ENCODE results near the gene MLLT3. TPM values are rescaled to one million over a fixed set of nuclear protein-coding genes. Genes with fewer than 3 reads are reported as not detected.

The MLLT3 gene
- total RNA-seq, 1 donor from 2014 or later = 17.5 TPM

DNA sequence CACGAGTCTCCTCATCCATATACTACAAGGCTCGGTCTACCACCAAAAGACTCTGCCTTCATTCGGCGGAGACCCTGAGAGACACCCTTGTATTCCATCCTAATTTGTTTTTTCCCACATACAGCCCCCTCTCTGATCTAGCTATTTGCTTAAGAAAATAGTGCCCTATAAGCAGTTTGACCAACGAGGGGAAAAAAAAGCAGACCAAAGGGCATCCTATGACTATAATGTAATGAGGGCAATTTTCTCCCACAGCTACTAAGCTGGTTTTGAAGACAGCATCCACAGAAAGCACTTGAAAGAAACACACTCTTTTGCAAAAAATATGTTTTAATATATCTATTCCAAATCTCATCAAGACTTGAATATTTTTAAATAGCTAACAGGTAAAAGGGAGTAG, 147.8 kb downstream of the MLLT3 start:
- H3K36me3 ChIP-seq = no peaks in the 10 kb centered on the region
- no peak overlapping the region for H3K4me3 ChIP-seq
- TF ChIP-seq, protein P1, sequence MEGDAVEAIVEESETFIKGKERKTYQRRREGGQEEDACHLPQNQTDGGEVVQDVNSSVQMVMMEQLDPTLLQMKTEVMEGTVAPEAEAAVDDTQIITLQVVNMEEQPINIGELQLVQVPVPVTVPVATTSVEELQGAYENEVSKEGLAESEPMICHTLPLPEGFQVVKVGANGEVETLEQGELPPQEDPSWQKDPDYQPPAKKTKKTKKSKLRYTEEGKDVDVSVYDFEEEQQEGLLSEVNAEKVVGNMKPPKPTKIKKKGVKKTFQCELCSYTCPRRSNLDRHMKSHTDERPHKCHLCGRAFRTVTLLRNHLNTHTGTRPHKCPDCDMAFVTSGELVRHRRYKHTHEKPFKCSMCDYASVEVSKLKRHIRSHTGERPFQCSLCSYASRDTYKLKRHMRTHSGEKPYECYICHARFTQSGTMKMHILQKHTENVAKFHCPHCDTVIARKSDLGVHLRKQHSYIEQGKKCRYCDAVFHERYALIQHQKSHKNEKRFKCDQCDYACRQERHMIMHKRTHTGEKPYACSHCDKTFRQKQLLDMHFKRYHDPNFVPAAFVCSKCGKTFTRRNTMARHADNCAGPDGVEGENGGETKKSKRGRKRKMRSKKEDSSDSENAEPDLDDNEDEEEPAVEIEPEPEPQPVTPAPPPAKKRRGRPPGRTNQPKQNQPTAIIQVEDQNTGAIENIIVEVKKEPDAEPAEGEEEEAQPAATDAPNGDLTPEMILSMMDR (IDR thresholded peaks at IDR 0.05; ENCODE audit: borderline replicate concordance) = no peak
- intact Hi-C loops (cut with micrococcal nuclease) = no loop called here
- H3K4me1 ChIP-seq = peaks cover 64% of the 10 kb centered on the region
- H3K27me3 ChIP-seq (ENCODE audit: low read depth) = no peaks in the 10 kb centered on the region
- no peak overlapping the region for H3K27ac ChIP-seq (replicated peaks)
- H3K9me3 ChIP-seq (replicated peaks) = no peaks in the 10 kb centered on the region
- no peak for DNase-seq

DNA sequence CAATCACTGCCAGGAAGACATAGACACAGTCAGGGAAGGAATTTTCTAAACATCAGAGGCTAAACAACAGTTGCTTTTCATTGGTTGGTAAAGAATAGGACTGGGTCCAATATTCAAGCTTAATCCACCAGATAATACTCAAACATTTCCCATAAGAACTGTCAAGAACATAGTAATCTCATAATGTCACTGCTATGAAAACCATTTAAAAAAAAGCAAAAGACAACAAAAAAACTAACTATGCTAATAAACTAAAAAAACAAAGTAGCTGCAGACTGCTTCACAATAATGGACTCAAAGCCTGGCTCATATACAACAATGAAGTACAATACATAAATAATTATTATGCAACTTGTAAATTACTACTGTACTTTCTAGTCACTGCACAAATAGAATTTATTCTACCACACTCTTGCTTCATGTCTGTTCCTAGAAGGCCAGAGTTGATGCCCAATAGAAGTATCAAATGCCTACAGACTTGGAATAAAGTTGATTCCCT, 148.7 kb downstream of the MLLT3 start:
- H3K4me3 ChIP-seq = peak overlapping the region; percentile 4
- TF ChIP-seq, protein P1 (IDR thresholded peaks at IDR 0.05; ENCODE audit: borderline replicate concordance) = no peak
- no peaks in the 10 kb centered on the region for H3K27me3 ChIP-seq (ENCODE audit: low read depth)
- intact Hi-C loops (cut with micrococcal nuclease) = no loop called here
- H3K36me3 ChIP-seq = no peaks in the 10 kb centered on the region
- no peak overlapping the region for H3K27ac ChIP-seq (replicated peaks)
- H3K4me1 ChIP-seq = peaks cover 54% of the 10 kb centered on the region
- DNase-seq = no peak
- no peaks in the 10 kb centered on the region for H3K9me3 ChIP-seq (replicated peaks)

DNA sequence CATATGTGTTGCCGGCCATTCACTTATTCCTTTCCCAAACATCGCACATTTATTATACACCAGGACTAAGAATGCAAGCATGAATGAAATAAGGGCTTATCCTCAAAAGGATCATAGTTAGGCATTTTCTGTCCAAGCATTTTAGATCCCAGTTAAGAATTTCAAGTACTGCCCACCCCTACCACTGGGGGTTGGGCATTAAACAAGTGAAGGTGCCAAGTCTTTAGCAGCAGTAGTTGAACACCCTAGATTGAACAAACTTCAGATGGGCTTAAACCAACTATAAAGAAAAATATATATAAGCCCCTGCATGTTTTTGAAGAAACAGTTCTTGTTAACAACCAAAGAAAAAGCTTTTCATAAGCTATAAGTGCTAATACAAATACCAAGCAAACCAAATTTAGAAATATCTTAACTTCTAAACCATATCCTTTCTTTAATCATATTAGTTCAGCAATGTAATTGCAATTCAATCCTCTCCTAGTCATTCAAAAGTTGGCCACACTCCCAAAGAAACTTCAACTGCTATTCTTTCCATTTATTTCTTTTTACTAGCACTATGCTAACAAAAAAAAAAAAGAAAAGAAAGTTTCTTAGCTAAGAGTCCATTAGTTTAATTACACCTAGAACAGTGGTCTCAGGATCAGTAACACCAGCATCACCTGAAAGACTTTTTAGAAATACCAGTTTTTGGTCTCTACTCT, 149.8 kb downstream of the MLLT3 start:
- Histone ChIP-seq H3K4me3 (no peak overlapping the region), H3K27ac (replicated peaks) (no peak overlapping the region), H3K27me3 (ENCODE audit: low read depth) (no peaks in the 10 kb centered on the region), H3K4me1 (peaks cover 44% of the 10 kb centered on the region), H3K36me3 (no peaks in the 10 kb centered on the region), H3K9me3 (replicated peaks) (no peaks in the 10 kb centered on the region)
- intact Hi-C loops (cut with micrococcal nuclease) = no loop called here
- DNase-seq = no peak
- TF ChIP-seq, protein P1 (IDR thresholded peaks at IDR 0.05; ENCODE audit: borderline replicate concordance) = no peak

DNA sequence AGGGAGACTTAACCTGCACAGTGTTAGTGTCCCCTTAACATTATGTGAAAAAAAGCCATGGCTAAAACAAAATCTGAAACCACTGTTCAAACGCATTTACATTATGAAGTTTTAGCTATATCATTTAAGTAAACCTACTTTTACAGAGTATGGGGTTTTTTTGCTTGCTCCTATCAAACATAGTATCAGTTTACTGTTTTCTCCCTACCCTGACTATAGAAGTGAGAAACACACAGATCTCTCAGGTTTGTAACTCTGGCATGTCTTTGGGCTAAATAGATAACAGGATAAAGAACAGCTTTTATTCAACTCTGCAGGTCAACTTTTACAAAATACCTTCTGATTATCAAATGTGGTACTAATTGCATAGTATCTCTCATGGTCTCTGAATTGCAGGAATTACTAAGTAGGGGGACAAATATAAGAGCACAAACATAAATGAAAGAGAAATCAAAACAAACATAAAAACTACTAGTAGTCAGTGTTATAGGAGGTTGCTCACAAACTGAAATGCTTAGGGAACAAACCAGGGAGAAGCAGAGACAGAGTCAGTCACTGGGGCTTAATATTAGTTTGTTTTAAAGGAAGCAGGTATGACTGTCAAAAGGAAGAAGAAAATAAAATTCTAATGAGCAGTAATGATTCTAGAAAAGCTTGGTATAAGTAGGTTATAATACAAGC, 155.8 kb downstream of the MLLT3 start:
- TF ChIP-seq, protein P1 (IDR thresholded peaks at IDR 0.05; ENCODE audit: borderline replicate concordance) = no peak
- Histone ChIP-seq H3K27ac (replicated peaks) (no peak overlapping the region), H3K36me3 (no peaks in the 10 kb centered on the region), H3K4me3 (no peak overlapping the region), H3K27me3 (ENCODE audit: low read depth) (no peaks in the 10 kb centered on the region), H3K9me3 (replicated peaks) (no peaks in the 10 kb centered on the region), H3K4me1 (peaks cover 7% of the 10 kb centered on the region)
- DNase-seq = no peak
- intact Hi-C loops (cut with micrococcal nuclease) = no loop called here

DNA sequence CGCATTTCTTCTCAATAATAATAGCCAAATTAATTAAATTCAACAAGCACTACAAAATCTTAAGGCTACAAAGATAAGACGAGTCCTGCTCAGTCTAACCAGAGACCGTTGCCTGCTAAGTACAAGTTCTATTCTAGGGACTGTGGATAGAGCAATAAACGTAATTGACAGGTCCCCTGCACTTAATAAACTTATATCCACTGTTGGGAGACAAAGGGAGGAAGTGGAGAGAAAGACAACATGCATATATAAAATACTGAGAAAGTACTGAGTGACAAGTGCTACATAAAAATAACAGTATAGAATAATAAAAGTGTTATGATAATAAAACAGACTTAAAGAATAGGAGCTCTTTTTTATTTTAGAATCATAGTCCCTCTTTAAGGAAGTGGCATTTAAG, 158.1 kb downstream of the MLLT3 start:
- Histone ChIP-seq H3K4me1 (peaks cover 9% of the 10 kb centered on the region), H3K27me3 (ENCODE audit: low read depth) (no peaks in the 10 kb centered on the region), H3K36me3 (no peaks in the 10 kb centered on the region), H3K27ac (replicated peaks) (no peak overlapping the region), H3K9me3 (replicated peaks) (no peaks in the 10 kb centered on the region), H3K4me3 (no peak overlapping the region)
- no peak for DNase-seq
- intact Hi-C loops (cut with micrococcal nuclease) = no loop called here
- TF ChIP-seq, protein P1 (IDR thresholded peaks at IDR 0.05; ENCODE audit: borderline replicate concordance) = no peak
